ENCODE measurements around the gene UNC5CL. TPM values are rescaled to one million over a fixed set of nuclear protein-coding genes. Genes with fewer than 3 reads are reported as not detected.
"Not testable (repeated sequence)": the region's sequence is repeated elsewhere in the genome, so short reads cannot be mapped to it uniquely, and the experiment has no call there.

Gene UNC5CL
- total RNA-seq, 2 donors from 2014 or later = 17.4 to 30.3 TPM

DNA sequence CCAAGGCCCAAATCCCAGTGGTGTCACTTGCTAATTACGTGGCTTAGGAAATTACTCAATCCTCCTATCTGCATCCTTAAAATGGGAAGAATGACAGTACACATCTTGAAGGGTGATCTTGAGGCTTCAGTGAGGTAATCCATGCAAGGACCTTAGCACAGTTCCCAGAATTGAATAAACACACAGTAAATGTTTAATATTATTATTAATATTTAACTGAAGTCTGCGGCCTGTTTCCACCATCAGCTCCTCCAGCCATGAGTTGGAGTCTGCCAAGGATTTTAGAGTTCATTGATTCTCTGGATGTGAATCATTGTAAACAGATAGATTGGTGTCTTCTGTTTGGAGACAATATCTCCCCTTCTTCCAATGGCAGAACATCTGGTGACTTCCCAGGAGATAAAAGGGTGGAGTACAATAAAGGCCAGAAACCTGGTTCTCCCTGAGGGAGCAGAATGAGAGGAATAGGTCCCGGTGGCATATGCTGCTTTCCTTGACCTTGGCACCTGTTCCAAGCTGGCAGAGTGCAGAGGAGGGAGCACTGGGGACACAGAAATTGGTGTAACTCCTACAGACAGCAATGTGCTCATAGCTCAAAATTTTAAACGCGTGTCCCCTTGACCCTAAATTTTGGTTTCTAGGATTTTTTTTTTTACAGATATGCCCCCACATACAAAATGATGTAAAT lies 25.4 kb downstream of the UNC5CL start:
- peak; percentile 93 for ATAC-seq

DNA sequence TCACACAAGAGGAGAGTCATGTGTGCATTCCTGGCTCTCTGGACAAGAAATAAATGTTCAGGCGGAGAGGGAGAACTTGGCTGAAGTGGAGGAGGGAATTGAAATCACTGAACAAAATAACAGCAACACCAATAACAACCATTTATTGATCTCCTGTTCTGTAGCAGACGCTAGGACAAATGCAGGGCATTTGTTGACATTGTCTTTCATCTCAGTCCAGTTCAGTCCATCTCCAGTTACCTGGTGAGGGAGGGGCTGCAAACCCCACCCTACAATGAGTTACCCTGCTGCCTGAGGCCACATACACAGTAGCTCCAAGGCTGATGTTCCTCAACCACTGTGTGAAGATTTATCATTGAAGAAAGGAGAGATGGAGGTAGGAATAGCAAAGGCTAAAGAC lies 27.3 kb downstream of the UNC5CL start:
- peaks cover 45% of the 10 kb centered on the region for H3K4me1 ChIP-seq
- DNase-seq (no peak), ATAC-seq (no peak)
- H3K9me3 ChIP-seq = no peaks in the 10 kb centered on the region
- TF ChIP-seq, protein P1, sequence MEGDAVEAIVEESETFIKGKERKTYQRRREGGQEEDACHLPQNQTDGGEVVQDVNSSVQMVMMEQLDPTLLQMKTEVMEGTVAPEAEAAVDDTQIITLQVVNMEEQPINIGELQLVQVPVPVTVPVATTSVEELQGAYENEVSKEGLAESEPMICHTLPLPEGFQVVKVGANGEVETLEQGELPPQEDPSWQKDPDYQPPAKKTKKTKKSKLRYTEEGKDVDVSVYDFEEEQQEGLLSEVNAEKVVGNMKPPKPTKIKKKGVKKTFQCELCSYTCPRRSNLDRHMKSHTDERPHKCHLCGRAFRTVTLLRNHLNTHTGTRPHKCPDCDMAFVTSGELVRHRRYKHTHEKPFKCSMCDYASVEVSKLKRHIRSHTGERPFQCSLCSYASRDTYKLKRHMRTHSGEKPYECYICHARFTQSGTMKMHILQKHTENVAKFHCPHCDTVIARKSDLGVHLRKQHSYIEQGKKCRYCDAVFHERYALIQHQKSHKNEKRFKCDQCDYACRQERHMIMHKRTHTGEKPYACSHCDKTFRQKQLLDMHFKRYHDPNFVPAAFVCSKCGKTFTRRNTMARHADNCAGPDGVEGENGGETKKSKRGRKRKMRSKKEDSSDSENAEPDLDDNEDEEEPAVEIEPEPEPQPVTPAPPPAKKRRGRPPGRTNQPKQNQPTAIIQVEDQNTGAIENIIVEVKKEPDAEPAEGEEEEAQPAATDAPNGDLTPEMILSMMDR (IDR thresholded peaks at IDR 0.05) = no peak
- TF ChIP-seq POLR2A (IDR thresholded peaks at IDR 0.05) = no peak
- no peak overlapping the region for H3K4me3 ChIP-seq
- H3K27ac ChIP-seq = peak overlapping the region in 2 of 4 donors; percentile 17 to 83
- no peaks in the 10 kb centered on the region for H3K27me3 ChIP-seq
- WGBS, 2 donors = 45 to 62% methylated on average over 2 of the region's 2 CpGs
- no peaks in the 10 kb centered on the region for H3K36me3 ChIP-seq (replicated peaks in 1 of 2; ENCODE audit: insufficient read depth in 1 of 2, low read depth in 2 of 2)
- intact Hi-C loops (cut with DNase I) = no loop called here

More for the DNA sequence above, 25.4 kb downstream of the UNC5CL start:
- WGBS, 2 donors = 19 to 32% methylated on average over 5 of the region's 5 CpGs
- intact Hi-C loops (cut with DNase I) = no loop called here
- no peaks in the 10 kb centered on the region for H3K9me3 ChIP-seq
- peak overlapping the region; percentile 76 to 90 (median 84) for H3K27ac ChIP-seq
- no peaks in the 10 kb centered on the region for H3K36me3 ChIP-seq (replicated peaks in 1 of 2; ENCODE audit: insufficient read depth in 1 of 2, low read depth in 2 of 2)
- H3K4me3 ChIP-seq = no peak overlapping the region
- H3K4me1 ChIP-seq = peaks cover 63% of the 10 kb centered on the region
- TF ChIP-seq, protein P1 (IDR thresholded peaks at IDR 0.05) = peak in 1 of 7 experiments; percentile 7
- TF ChIP-seq POLR2A (IDR thresholded peaks at IDR 0.05) = no peak
- DNase-seq = peak; percentile 82 to 90 (median 88)
- H3K27me3 ChIP-seq = no peaks in the 10 kb centered on the region

DNA sequence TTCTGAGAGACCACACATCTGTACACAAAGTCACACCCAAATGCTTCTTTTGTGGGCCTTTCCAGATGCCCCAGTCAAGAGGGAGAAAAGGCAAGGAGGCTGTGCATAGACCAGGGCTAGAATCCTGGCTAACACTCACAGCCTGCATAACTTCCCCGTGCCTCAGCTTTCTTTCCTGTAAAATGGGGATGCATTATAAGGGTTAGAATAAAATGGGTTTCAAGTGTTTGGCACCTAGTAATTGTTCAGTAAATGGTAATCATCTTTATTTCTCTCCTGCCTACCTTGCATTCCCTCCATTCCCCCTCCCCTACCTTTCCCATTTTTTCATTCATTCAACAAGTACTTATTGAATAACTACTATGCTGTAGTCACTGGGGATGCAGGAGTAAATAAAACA lies 29.4 kb downstream of the UNC5CL start:
- DNase-seq (no peak), ATAC-seq (no peak)
- Histone ChIP-seq H3K36me3 (replicated peaks in 1 of 2; ENCODE audit: insufficient read depth in 1 of 2, low read depth in 2 of 2) (no peaks in the 10 kb centered on the region), H3K27ac (no peak overlapping the region), H3K4me1 (peaks cover 41% of the 10 kb centered on the region), H3K4me3 (no peak overlapping the region), H3K27me3 (no peaks in the 10 kb centered on the region), H3K9me3 (no peaks in the 10 kb centered on the region)
- intact Hi-C loops (cut with DNase I) = no loop called here
- no peak for TF ChIP-seq POLR2A (IDR thresholded peaks at IDR 0.05)
- TF ChIP-seq, protein P1 (IDR thresholded peaks at IDR 0.05) = no peak
- 93 to 100% methylated on average over 1 of the region's 1 CpG for WGBS, 2 donors

DNA sequence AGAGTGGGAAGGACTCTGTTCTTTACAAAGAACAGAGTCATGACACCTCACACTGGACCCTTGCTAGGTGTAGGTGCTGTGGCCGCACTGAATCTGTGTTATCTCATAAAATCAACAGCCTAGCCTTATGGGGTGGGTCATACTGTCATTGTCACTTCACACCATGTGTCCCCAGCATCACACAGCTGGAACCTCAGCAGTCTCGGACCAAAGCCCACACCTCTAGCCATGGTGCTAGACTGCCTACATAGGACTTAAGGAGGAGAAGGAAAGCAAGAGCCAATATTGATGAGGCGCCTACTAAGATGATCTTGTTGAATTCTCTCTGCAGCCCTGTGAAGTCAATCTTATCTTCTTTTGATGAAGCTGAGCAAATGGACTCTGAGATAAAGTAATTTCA lies 31.0 kb downstream of the UNC5CL start:
- peaks cover 25% of the 10 kb centered on the region for H3K4me1 ChIP-seq
- WGBS, 2 donors = 97% methylated on average over 3 of the region's 3 CpGs
- H3K27ac ChIP-seq = no peak overlapping the region
- intact Hi-C loops (cut with DNase I) = no loop called here
- H3K4me3 ChIP-seq = no peak overlapping the region
- TF ChIP-seq POLR2A (IDR thresholded peaks at IDR 0.05) = no peak
- TF ChIP-seq, protein P1 (IDR thresholded peaks at IDR 0.05) = no peak
- no peak for DNase-seq
- no peaks in the 10 kb centered on the region for H3K9me3 ChIP-seq
- H3K27me3 ChIP-seq = no peaks in the 10 kb centered on the region
- ATAC-seq = no peak
- no peaks in the 10 kb centered on the region for H3K36me3 ChIP-seq (replicated peaks in 1 of 2; ENCODE audit: insufficient read depth in 1 of 2, low read depth in 2 of 2)

DNA sequence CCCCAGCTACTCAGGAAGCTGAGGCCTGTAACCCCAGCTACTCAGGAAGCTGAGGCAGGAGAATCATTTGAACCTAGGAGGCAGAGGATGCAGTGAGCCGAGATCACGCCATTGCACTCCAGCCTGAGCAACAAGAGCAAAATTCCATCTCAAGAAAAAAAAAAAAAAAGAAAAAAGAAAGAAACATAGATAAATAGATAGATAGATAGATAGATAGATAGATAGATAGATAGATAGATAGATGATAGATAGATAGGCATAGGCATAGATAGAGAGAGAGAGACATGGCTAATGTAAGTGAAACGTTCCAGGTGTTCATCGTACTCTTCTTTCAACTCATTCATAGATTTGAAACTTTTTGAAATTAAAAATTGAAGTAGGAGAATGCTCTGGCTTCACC lies 32.0 kb downstream of the UNC5CL start:
- intact Hi-C loops (cut with DNase I); DNase-seq; H3K27ac ChIP-seq; H3K9me3 ChIP-seq; H3K36me3 ChIP-seq (replicated peaks in 1 of 2; ENCODE audit: insufficient read depth in 1 of 2, low read depth in 2 of 2); ATAC-seq; H3K4me3 ChIP-seq; H3K27me3 ChIP-seq: not testable (repeated sequence)
- peaks cover 22% of the 10 kb centered on the region for H3K4me1 ChIP-seq
- 84 to 87% methylated on average over 4 of the region's 4 CpGs for WGBS, 2 donors
